CD4-positive, CD25-positive, alpha-beta regulatory T cell (primary cell): ENCODE measurements around the gene SH3GL3. TPM values are rescaled to one million over a fixed set of nuclear protein-coding genes. Genes with fewer than 3 reads are reported as not detected.

Source experiments
- ATAC-seq, 2 donors: fragments of 150-1000 bp; cut with Tn5 transposase; one replicate each; pipeline ENCODE4 v1.10.0; 2021; ENCODE audit warnings: low read depth in 2 of 2, moderate number of reproducible peaks in 2 of 2, moderate library complexity in 1 of 2
- DNase-seq, 3 donors: peaks; one replicate each; pipeline versions ENCODE4 v3.0.0 to v3.0.0-alpha.2; 2012 to 2022; ENCODE audit warnings: mixed read lengths in 1 of 3
- H3K27ac ChIP-seq: one replicate; pipeline ENCODE4 v1.7.0; 2013; ENCODE audit warnings: mild to moderate bottlenecking, low read length; ENCODE audit not compliant: insufficient read depth, poor library complexity, severe bottlenecking
- H3K27me3 ChIP-seq: one replicate; pipeline ENCODE4 v1.7.0; 2013; ENCODE audit warnings: low read length; ENCODE audit not compliant: control insufficient read depth, insufficient read depth
- H3K36me3 ChIP-seq: one replicate; pipeline ENCODE4 v1.7.0; 2013; ENCODE audit warnings: mild to moderate bottlenecking, low read length, moderate library complexity; ENCODE audit not compliant: control insufficient read depth, insufficient read depth
- H3K4me1 ChIP-seq: 2 replicates; pipeline ENCODE4 v1.7.0; 2013; ENCODE audit warnings: mild to moderate bottlenecking, low read length; ENCODE audit not compliant: insufficient read depth, control insufficient read depth, poor library complexity, severe bottlenecking
- H3K4me3 ChIP-seq: one replicate; pipeline ENCODE4 v1.7.0; 2013; ENCODE audit warnings: low read depth, mild to moderate bottlenecking, low read length, moderate library complexity
- H3K9me3 ChIP-seq, 2 experiments: 1 replicate in 1 of 2; 2 replicates in 1 of 2; pipeline ENCODE4 v1.7.0; 2013; ENCODE audit warnings: low read length in 2 of 2, mild to moderate bottlenecking in 1 of 2, moderate library complexity in 1 of 2; ENCODE audit not compliant: control insufficient read depth in 2 of 2
- H3K27ac Mint-ChIP-seq, 3 donors: one replicate each; pipeline ENCODE4 v1.8.0; 2020 to 2022; ENCODE audit warnings: mild to moderate bottlenecking in 3 of 3, mixed read lengths in 3 of 3, moderate library complexity in 2 of 3
- H3K27me3 Mint-ChIP-seq: one replicate; pipeline ENCODE4 v1.8.0; 2022; ENCODE audit warnings: mild to moderate bottlenecking, mixed read lengths
- H3K36me3 Mint-ChIP-seq: one replicate; pipeline ENCODE4 v1.8.0; 2020; ENCODE audit warnings: mixed read lengths
- H3K4me1 Mint-ChIP-seq, 4 donors: one replicate each; pipeline ENCODE4 v1.8.0; 2020 to 2022; ENCODE audit warnings: mixed read lengths in 4 of 4, mild to moderate bottlenecking in 1 of 4
- H3K4me3 Mint-ChIP-seq, 4 donors: one replicate each; pipeline ENCODE4 v1.8.0; 2020 to 2022; ENCODE audit warnings: mild to moderate bottlenecking in 4 of 4, mixed read lengths in 4 of 4, moderate library complexity in 3 of 4
- H3K9me3 Mint-ChIP-seq, 7 donors: one replicate each; pipeline ENCODE4 v1.8.0; 2020 to 2022; ENCODE audit warnings: mixed read lengths in 7 of 7, mild to moderate bottlenecking in 3 of 7, moderate library complexity in 2 of 7
- polyA plus RNA-seq, 4 donors: library from polyadenylated mRNA; unstranded; fragments of 300-500 nt; fragmentation: Illumina TruSeq; gene quantifications; one replicate each; pipeline ENCODE4 v1.2.3, GENCODE V29; 2021
- total RNA-seq: library from RNA; stranded (reverse); gene quantifications from one replicate; pipeline ENCODE4 v1.2.3, GENCODE V29; 2022

The SH3GL3 gene, protein sequence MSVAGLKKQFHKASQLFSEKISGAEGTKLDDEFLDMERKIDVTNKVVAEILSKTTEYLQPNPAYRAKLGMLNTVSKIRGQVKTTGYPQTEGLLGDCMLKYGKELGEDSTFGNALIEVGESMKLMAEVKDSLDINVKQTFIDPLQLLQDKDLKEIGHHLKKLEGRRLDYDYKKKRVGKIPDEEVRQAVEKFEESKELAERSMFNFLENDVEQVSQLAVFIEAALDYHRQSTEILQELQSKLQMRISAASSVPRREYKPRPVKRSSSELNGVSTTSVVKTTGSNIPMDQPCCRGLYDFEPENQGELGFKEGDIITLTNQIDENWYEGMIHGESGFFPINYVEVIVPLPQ
- not detected for total RNA-seq
- not detected for polyA plus RNA-seq

- Mint-ChIP-seq H3K4me1 (peaks cover 0 to 9% (median 6%) of the 10 kb centered on the region in 4 donors), H3K36me3 (no peaks in the 10 kb centered on the region), H3K27me3 (peaks cover 40% of the 10 kb centered on the region), H3K4me3 (peak within 1 kb of the TSS in 2 of 4 donors; percentile 37 to 83), H3K27ac (no peak within 1 kb of the TSS), H3K9me3 (peaks cover 0 to 9% (median 0%) of the 10 kb centered on the region in 7 donors)
- Histone ChIP-seq H3K4me1 (peaks cover 8% of the 10 kb centered on the region), H3K36me3 (no peaks in the 10 kb centered on the region), H3K27ac (no peak within 1 kb of the TSS), H3K4me3 (no peak within 1 kb of the TSS), H3K27me3 (peaks cover 2% of the 10 kb centered on the region), H3K9me3 (no peaks in the 10 kb centered on the region)
- ATAC-seq = no peak
- DNase-seq = peak in 1 of 3 donors; percentile 62
Observed at GRCh38 chr15:83446904-83447709, at the start of gene SH3GL3. Gene SH3GL3, plus strand, starts transcription at chr15:83447341. Its CDS starts 193 bp downstream, at chr15:83447534.

DNA sequence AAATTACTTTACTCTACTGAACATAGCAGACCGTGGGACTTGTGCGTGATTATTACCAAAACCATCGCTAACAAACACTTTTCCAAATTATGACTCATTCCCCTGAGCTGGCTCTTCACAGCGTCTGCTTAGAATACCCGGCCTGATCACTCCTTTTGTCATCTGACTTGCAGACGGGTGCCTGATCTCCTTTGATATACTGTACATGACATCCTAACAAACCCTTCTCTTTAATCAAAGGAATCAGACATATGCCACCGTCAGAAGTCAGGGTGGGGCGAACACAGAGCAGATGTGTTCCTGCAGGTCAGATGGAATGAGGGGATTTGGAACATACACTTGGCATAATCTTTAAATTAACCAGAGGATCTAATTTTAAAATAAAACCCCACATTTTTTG lies 48.5 kb upstream of the SH3GL3 start:
- Mint-ChIP-seq H3K36me3 (no peaks in the 10 kb centered on the region), H3K4me3 (no peak overlapping the region), H3K4me1 (no peaks in the 10 kb centered on the region), H3K27ac (peak overlapping the region in 1 of 3 donors; percentile 1), H3K9me3 (peaks cover 0 to 7% (median 0%) of the 10 kb centered on the region in 7 donors), H3K27me3 (peaks cover 3% of the 10 kb centered on the region)
- DNase-seq = no peak
- no peak overlapping the region for H3K4me3 ChIP-seq
- no peaks in the 10 kb centered on the region for H3K27me3 ChIP-seq
- H3K4me1 ChIP-seq = no peaks in the 10 kb centered on the region
- no peak overlapping the region for H3K27ac ChIP-seq
- no peaks in the 10 kb centered on the region for H3K9me3 ChIP-seq
- no peaks in the 10 kb centered on the region for H3K36me3 ChIP-seq
- ATAC-seq = no peak

DNA sequence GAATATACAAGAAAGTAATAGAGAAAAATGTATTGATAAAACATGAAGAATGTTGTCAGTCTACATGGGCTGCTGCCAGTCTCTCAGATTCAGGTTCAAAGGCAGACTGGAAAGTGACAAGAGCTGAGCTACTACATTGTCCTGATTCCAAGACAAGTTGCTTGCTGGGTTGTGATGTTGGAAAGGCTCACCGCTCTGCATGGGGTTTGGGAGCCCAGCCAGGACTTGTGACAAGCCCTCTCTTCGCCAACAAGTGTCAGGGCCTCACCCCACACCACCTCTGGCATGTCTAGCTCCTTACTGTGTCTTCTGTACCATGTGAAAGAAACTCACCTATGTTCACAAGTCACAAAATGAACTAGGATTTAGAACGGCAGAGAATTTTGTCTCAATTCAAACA lies 43.0 kb upstream of the SH3GL3 start:
- Histone ChIP-seq H3K27ac (no peak overlapping the region), H3K4me1 (no peaks in the 10 kb centered on the region), H3K36me3 (no peaks in the 10 kb centered on the region), H3K27me3 (no peaks in the 10 kb centered on the region), H3K4me3 (no peak overlapping the region), H3K9me3 (no peaks in the 10 kb centered on the region)
- H3K27ac Mint-ChIP-seq = no peak overlapping the region
- no peaks in the 10 kb centered on the region for H3K36me3 Mint-ChIP-seq
- H3K4me1 Mint-ChIP-seq = no peaks in the 10 kb centered on the region
- ATAC-seq = no peak
- no peak for DNase-seq
- H3K4me3 Mint-ChIP-seq = no peak overlapping the region
- H3K27me3 Mint-ChIP-seq = peaks cover 4% of the 10 kb centered on the region
- H3K9me3 Mint-ChIP-seq = peaks cover 0 to 5% (median 0%) of the 10 kb centered on the region in 7 donors

GRCh38 chr15:83410532-83410931 lies 36.6 kb upstream of the SH3GL3 start:
- no peaks in the 10 kb centered on the region for H3K27me3 ChIP-seq
- no peaks in the 10 kb centered on the region for H3K36me3 ChIP-seq
- H3K4me1 ChIP-seq = no peaks in the 10 kb centered on the region
- H3K27ac ChIP-seq = no peak overlapping the region
- peaks cover 0 to 6% (median 0%) of the 10 kb centered on the region in 7 donors for H3K9me3 Mint-ChIP-seq
- no peak overlapping the region for H3K4me3 ChIP-seq
- H3K27me3 Mint-ChIP-seq = peaks cover 4% of the 10 kb centered on the region
- H3K27ac Mint-ChIP-seq = no peak overlapping the region
- H3K4me3 Mint-ChIP-seq = no peak overlapping the region
- H3K9me3 ChIP-seq = no peaks in the 10 kb centered on the region
- DNase-seq = no peak
- no peaks in the 10 kb centered on the region for H3K4me1 Mint-ChIP-seq
- ATAC-seq = no peak
- no peaks in the 10 kb centered on the region for H3K36me3 Mint-ChIP-seq

- no peak for ATAC-seq
- Mint-ChIP-seq H3K27me3 (peaks cover 4% of the 10 kb centered on the region), H3K9me3 (peaks cover 0 to 6% (median 0%) of the 10 kb centered on the region in 7 donors), H3K27ac (no peak overlapping the region), H3K4me1 (no peaks in the 10 kb centered on the region), H3K4me3 (no peak overlapping the region), H3K36me3 (no peaks in the 10 kb centered on the region)
- no peaks in the 10 kb centered on the region for H3K9me3 ChIP-seq
- no peak overlapping the region for H3K27ac ChIP-seq
- H3K4me3 ChIP-seq = no peak overlapping the region
- DNase-seq = no peak
- no peaks in the 10 kb centered on the region for H3K4me1 ChIP-seq
- no peaks in the 10 kb centered on the region for H3K36me3 ChIP-seq
- H3K27me3 ChIP-seq = no peaks in the 10 kb centered on the region
Observed at GRCh38 chr15:83413054-83413719, 34.0 kb upstream of the SH3GL3 start.

- no peak for DNase-seq
- Mint-ChIP-seq H3K4me3 (no peak overlapping the region), H3K36me3 (no peaks in the 10 kb centered on the region), H3K9me3 (peaks cover 0 to 2% (median 0%) of the 10 kb centered on the region in 7 donors), H3K4me1 (no peaks in the 10 kb centered on the region), H3K27ac (no peak overlapping the region), H3K27me3 (peaks cover 5% of the 10 kb centered on the region)
- Histone ChIP-seq H3K27ac (no peak overlapping the region), H3K36me3 (no peaks in the 10 kb centered on the region), H3K27me3 (no peaks in the 10 kb centered on the region), H3K4me1 (no peaks in the 10 kb centered on the region), H3K9me3 (no peaks in the 10 kb centered on the region), H3K4me3 (no peak overlapping the region)
- no peak for ATAC-seq
Observed at GRCh38 chr15:83422081-83422480, 25.1 kb upstream of the SH3GL3 start.

DNA sequence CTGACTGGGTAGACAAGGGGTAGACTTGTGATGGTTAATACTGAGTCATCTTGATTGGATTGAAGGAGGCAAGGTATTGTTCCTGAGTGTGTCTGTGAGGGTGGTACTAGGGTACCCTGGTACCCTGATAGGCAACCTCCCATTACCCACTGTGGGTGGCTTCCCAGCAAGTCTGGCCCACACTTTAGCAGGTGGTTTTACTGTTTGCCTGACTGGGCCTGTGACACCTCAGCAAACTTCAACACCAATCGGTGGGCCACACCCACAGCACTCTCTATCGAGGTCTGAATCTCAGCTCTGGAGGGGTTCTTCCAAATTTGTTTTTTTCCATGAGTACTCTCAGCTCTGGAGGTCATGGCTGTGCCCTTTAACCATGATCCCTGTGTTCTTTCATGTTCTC lies 24.6 kb upstream of the SH3GL3 start:
- Histone ChIP-seq H3K27me3 (no peaks in the 10 kb centered on the region), H3K27ac (no peak overlapping the region), H3K9me3 (no peaks in the 10 kb centered on the region), H3K36me3 (no peaks in the 10 kb centered on the region), H3K4me3 (no peak overlapping the region), H3K4me1 (no peaks in the 10 kb centered on the region)
- H3K27ac Mint-ChIP-seq = no peak overlapping the region
- H3K4me1 Mint-ChIP-seq = no peaks in the 10 kb centered on the region
- ATAC-seq (no peak), DNase-seq (no peak)
- no peaks in the 10 kb centered on the region for H3K36me3 Mint-ChIP-seq
- H3K9me3 Mint-ChIP-seq = peaks cover 0 to 2% (median 0%) of the 10 kb centered on the region in 7 donors
- H3K4me3 Mint-ChIP-seq = no peak overlapping the region
- peaks cover 5% of the 10 kb centered on the region for H3K27me3 Mint-ChIP-seq
